ENCODE data around the gene ASS1. TPM values are rescaled to one million over a fixed set of nuclear protein-coding genes. Genes with fewer than 3 reads are reported as not detected.

The ASS1 gene
- total RNA-seq, 4 donors from 2014 or later = 106 to 761 (median 547) TPM

DNA sequence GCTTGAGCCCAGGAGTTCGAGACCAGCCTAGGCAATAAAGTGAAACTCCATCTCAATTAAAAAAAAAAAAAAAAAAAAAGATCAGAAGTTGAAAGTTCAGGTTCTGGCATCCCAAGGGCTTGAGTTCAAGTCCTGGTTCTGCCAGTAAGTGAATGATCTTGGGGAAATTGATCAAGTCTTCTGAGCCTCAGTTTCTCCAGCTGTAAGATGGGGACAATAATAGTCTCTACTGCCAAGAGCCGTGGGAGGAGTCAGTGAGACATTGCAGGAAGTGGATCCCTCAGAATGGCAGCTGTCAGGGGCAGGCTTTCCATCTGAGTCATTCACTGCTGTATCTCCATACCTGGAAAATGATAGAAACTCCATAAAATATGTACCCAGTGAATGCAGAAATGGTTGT, 96.8 kb downstream of the ASS1 start:
- no peak overlapping the region for H3K27ac ChIP-seq
- TF ChIP-seq, protein P1, sequence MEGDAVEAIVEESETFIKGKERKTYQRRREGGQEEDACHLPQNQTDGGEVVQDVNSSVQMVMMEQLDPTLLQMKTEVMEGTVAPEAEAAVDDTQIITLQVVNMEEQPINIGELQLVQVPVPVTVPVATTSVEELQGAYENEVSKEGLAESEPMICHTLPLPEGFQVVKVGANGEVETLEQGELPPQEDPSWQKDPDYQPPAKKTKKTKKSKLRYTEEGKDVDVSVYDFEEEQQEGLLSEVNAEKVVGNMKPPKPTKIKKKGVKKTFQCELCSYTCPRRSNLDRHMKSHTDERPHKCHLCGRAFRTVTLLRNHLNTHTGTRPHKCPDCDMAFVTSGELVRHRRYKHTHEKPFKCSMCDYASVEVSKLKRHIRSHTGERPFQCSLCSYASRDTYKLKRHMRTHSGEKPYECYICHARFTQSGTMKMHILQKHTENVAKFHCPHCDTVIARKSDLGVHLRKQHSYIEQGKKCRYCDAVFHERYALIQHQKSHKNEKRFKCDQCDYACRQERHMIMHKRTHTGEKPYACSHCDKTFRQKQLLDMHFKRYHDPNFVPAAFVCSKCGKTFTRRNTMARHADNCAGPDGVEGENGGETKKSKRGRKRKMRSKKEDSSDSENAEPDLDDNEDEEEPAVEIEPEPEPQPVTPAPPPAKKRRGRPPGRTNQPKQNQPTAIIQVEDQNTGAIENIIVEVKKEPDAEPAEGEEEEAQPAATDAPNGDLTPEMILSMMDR (IDR thresholded peaks at IDR 0.05) = no peak
- no peak for TF ChIP-seq POLR2A (IDR thresholded peaks at IDR 0.05)
- DNase-seq = no peak
- no peak overlapping the region for H3K4me3 ChIP-seq
- H3K36me3 ChIP-seq = no peaks in the 10 kb centered on the region
- no peaks in the 10 kb centered on the region for H3K4me1 ChIP-seq
- no peaks in the 10 kb centered on the region for H3K9me3 ChIP-seq
- no peaks in the 10 kb centered on the region for H3K27me3 ChIP-seq

DNA sequence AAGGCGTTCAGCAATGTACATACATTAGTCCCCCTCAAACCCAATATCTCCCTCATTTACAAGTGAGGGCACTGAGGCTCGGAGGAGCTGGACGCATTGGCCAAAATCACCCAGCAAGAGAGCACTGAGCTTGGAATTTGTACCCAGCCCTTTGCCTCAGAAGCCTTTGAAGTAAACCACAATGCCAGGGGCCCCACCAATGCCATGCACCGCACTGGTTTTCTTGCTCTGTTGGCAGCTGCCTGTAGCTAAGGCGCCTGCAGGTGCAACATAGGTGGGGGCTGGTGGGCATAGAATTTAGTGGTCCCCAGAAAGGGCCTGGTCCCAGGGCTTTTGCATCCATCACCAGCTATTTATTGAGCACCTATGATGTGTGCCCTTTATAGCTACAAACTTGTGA, 97.3 kb downstream of the ASS1 start:
- Histone ChIP-seq H3K36me3 (no peaks in the 10 kb centered on the region), H3K9me3 (no peaks in the 10 kb centered on the region), H3K4me3 (no peak overlapping the region), H3K4me1 (no peaks in the 10 kb centered on the region), H3K27me3 (no peaks in the 10 kb centered on the region), H3K27ac (no peak overlapping the region)
- DNase-seq = no peak
- TF ChIP-seq, protein P1 (IDR thresholded peaks at IDR 0.05) = no peak
- no peak for TF ChIP-seq POLR2A (IDR thresholded peaks at IDR 0.05)

DNA sequence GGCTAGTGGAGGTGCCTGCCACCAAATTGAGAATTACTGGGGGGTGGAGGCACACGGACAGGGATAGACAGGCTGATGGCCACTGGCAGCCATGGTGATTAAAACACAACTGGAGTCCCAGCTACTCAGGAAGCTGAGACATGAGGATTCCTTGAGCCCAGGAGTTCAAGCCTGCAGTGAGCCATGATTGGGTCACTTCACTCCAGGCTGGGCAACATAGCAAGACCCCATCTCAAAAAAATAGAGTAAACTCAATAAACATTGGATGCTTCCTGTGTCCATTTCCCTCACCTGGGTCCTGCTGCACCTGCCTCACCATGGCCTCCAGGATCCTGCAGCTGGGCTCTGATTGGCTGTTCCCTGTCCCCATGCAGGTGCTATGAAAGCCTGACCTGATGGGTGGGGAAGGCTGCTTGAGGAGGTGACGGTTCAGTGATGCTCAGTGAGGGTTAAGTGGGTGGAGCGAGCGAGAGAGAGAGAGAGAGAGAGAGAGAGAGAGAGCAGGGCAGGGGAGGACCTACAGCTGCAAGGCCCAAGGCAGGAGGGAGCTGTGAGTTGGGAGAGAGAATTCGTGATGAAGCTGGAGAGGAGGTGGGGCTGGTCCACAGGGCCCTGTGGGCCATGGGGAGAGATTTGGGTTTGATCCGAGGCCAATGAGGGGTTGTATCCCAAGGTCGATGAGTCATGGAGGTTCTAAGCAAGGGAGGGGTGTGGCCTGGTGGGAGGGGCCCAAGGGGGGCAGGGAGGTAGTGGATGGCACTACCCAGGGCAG, 97.9 kb downstream of the ASS1 start:
- TF ChIP-seq, protein P1 (IDR thresholded peaks at IDR 0.05) = no peak
- no peak for TF ChIP-seq POLR2A (IDR thresholded peaks at IDR 0.05)
- no peaks in the 10 kb centered on the region for H3K4me1 ChIP-seq
- H3K36me3 ChIP-seq = no peaks in the 10 kb centered on the region
- no peaks in the 10 kb centered on the region for H3K9me3 ChIP-seq
- H3K27ac ChIP-seq = no peak overlapping the region
- DNase-seq = no peak
- H3K27me3 ChIP-seq = no peaks in the 10 kb centered on the region
- no peak overlapping the region for H3K4me3 ChIP-seq

DNA sequence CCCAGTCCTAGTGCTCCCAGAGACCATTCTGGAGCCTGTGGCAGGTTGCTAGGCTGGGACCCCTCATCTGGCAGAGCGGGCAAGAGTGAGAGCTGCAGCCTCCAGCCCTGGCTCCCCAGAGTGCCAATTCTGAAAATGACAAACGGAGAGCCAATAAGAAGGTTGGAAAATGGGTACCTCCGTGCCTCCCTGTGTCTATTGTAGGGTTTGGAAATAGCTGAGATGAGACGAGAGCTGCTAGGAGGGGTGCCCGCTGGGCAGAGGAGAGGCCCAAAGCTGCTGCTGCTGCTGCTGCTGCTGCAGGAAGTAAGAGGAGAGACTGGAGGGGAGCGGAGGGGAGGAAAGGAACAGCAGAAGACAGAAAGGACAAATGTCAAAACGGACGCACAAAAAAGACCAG, 98.6 kb downstream of the ASS1 start:
- Histone ChIP-seq H3K27ac (no peak overlapping the region), H3K9me3 (no peaks in the 10 kb centered on the region), H3K27me3 (no peaks in the 10 kb centered on the region), H3K36me3 (no peaks in the 10 kb centered on the region), H3K4me1 (no peaks in the 10 kb centered on the region), H3K4me3 (no peak overlapping the region)
- TF ChIP-seq, protein P1 (IDR thresholded peaks at IDR 0.05) = no peak
- TF ChIP-seq POLR2A (IDR thresholded peaks at IDR 0.05) = no peak
- no peak for DNase-seq

DNA sequence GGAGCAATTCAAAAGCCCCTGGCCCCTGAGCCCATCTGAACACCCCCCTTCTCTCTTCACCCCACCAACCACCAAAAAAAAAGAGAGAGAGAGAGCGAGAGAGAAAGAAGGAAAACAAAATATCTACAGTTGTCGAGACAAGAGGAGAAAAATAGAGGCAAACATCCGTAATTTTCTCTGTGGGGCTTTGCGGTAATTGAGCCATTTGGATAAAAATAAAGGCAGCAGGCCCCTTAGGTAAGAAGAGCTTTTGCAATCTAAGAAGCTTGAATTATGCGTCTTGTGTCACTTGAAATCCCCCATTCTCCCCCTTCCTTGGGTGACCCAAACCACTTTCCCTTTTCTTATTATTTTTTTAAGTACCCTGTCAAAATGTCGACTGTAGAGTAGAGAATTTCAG, 99.1 kb downstream of the ASS1 start:
- H3K4me3 ChIP-seq = no peak overlapping the region
- DNase-seq = no peak

More for the DNA sequence above, 99.1 kb downstream of the ASS1 start:
- Histone ChIP-seq H3K27ac (no peak overlapping the region), H3K27me3 (no peaks in the 10 kb centered on the region), H3K9me3 (no peaks in the 10 kb centered on the region), H3K4me1 (no peaks in the 10 kb centered on the region), H3K36me3 (no peaks in the 10 kb centered on the region)
- no peak for TF ChIP-seq POLR2A (IDR thresholded peaks at IDR 0.05)
- TF ChIP-seq, protein P1 (IDR thresholded peaks at IDR 0.05) = no peak

All from Peyer's patch (tissue), 4 donors.